ENCODE results near the gene COL18A1. TPM values are rescaled to one million over a fixed set of nuclear protein-coding genes. Genes with fewer than 3 reads are reported as not detected.

Gene COL18A1
- total and polyA plus RNA-seq, 7 experiments from 2014 or later, result 7.0 to 89.8 (median 15.4) TPM

DNA sequence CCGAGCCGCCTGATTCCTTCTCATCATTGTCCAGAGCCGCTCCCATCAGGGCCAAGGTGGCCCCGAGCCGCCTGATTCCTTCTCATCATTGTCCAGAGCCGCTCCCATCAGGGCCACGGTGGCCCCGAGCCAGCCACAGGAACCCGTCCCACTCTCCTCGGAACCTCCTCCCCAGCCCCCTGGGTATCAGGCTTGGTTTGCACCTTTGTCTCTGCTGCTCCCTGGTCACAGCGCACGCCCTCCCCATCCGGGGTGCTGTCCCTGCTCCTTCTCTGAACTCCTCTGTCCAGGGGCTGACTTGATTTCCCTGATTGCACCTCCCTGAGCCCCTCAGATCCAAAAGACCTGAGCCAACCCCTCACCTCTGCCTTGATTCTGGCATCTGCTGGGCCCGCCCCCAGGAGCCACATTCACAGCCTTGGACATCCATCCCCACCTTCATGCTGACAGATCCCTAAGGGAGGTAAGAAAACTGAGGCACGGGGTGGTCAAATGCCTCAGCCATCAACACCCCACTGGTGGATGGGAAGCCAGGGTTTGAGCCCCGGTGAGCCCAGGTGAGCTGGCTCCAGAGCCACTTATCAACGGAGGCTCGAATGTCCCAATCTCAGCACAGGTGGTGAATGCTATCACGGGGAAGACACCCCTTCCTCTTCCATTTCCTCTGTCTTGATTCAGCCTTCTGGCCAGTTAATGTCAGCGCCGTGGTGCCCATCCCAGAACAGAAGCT lies 25.6 kb upstream of the COL18A1 start:
- intact Hi-C loops (cut with micrococcal nuclease), result no loop called here
- H3K4me3 ChIP-seq (ENCODE audit: low read length), result no peak overlapping the region
- DNase-seq (no peak), ATAC-seq (no peak)
- no peak overlapping the region for H3K4me3 Mint-ChIP-seq
- peaks cover 0 to 3% (median 0%) of the 10 kb centered on the region in 7 donors for H3K4me1 Mint-ChIP-seq
- no peak overlapping the region for H3K27ac ChIP-seq (ENCODE audit: low read depth, low read length)
- H3K4me1 ChIP-seq (ENCODE audit: control insufficient read depth in 2 of 2, insufficient read depth in 2 of 2, low read length in 2 of 2), result no peaks in the 10 kb centered on the region
- no peaks in the 10 kb centered on the region for H3K9me3 ChIP-seq (ENCODE audit: control insufficient read depth in 2 of 3, low read length in 3 of 3)
- no peaks in the 10 kb centered on the region for H3K36me3 Mint-ChIP-seq
- H3K9me3 Mint-ChIP-seq, result peaks cover 0 to 10% (median 5%) of the 10 kb centered on the region in 11 donors
- ChIA-PET CTCF (no interaction called here), POLR2A (no interaction called here)
- no peaks in the 10 kb centered on the region for H3K27me3 ChIP-seq (ENCODE audit: control insufficient read depth in 2 of 2, insufficient read depth in 2 of 2, low read length in 2 of 2)
- H3K27me3 Mint-ChIP-seq, result peaks cover 7 to 30% (median 13%) of the 10 kb centered on the region in 5 donors
- no peaks in the 10 kb centered on the region for H3K36me3 ChIP-seq (ENCODE audit: control insufficient read depth in 2 of 3, insufficient read depth in 3 of 3, low read length in 3 of 3)
- H3K27ac Mint-ChIP-seq, result no peak overlapping the region

- Mint-ChIP-seq H3K27me3 (peaks cover 7 to 26% (median 13%) of the 10 kb centered on the region in 5 donors), H3K4me3 (no peak overlapping the region), H3K27ac (peak overlapping the region in 1 of 9 donors; percentile 43), H3K36me3 (no peaks in the 10 kb centered on the region), H3K4me1 (peaks cover 0 to 3% (median 0%) of the 10 kb centered on the region in 7 donors), H3K9me3 (peaks cover 0 to 10% (median 5%) of the 10 kb centered on the region in 11 donors)
- no peaks in the 10 kb centered on the region for H3K27me3 ChIP-seq (ENCODE audit: control insufficient read depth in 2 of 2, insufficient read depth in 2 of 2, low read length in 2 of 2)
- no peak overlapping the region for H3K4me3 ChIP-seq (ENCODE audit: low read length)
- DNase-seq (no peak), ATAC-seq (no peak)
- ChIA-PET POLR2A (no interaction called here), CTCF (no interaction called here)
- intact Hi-C loops (cut with micrococcal nuclease), result no loop called here
- H3K36me3 ChIP-seq (ENCODE audit: control insufficient read depth in 2 of 3, insufficient read depth in 3 of 3, low read length in 3 of 3), result no peaks in the 10 kb centered on the region
- no peaks in the 10 kb centered on the region for H3K9me3 ChIP-seq (ENCODE audit: control insufficient read depth in 2 of 3, low read length in 3 of 3)
- H3K27ac ChIP-seq (ENCODE audit: low read depth, low read length), result no peak overlapping the region
- no peaks in the 10 kb centered on the region for H3K4me1 ChIP-seq (ENCODE audit: control insufficient read depth in 2 of 2, insufficient read depth in 2 of 2, low read length in 2 of 2)
Observed at GRCh38 chr21:45379901-45380330, 25.0 kb upstream of the COL18A1 start.

DNA sequence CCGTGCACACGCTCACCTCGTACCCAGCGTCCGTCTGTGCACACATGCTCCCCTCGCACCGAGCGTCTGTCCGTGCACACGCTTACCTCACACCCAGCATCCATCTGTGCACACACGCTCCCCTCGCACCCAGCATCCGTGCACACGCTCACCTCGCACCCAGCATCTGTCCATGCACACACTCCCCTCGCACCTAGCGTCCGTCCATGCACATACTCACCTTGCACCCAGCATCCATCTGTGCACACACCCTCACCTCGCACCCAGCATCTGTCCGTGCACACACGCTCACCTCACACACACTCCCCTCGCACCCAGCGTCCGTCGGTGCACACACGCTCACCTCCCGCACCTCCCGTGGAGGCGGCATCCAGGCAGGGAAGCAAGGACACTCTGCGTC lies 24.4 kb upstream of the COL18A1 start:
- intact Hi-C loops (cut with micrococcal nuclease), result no loop called here
- CTCF ChIA-PET, result no interaction called here
- Mint-ChIP-seq H3K27me3 (peaks cover 7 to 29% (median 13%) of the 10 kb centered on the region in 5 donors), H3K27ac (peak overlapping the region in 1 of 9 donors; percentile 7), H3K4me1 (peaks cover 0 to 4% (median 0%) of the 10 kb centered on the region in 7 donors), H3K9me3 (peaks cover 0 to 10% (median 5%) of the 10 kb centered on the region in 11 donors), H3K36me3 (no peaks in the 10 kb centered on the region), H3K4me3 (no peak overlapping the region)
- Histone ChIP-seq H3K9me3 (ENCODE audit: control insufficient read depth in 2 of 3, low read length in 3 of 3) (no peaks in the 10 kb centered on the region), H3K4me1 (ENCODE audit: control insufficient read depth in 2 of 2, insufficient read depth in 2 of 2, low read length in 2 of 2) (no peaks in the 10 kb centered on the region), H3K36me3 (ENCODE audit: control insufficient read depth in 2 of 3, insufficient read depth in 3 of 3, low read length in 3 of 3) (no peaks in the 10 kb centered on the region), H3K4me3 (ENCODE audit: low read length) (no peak overlapping the region), H3K27me3 (ENCODE audit: control insufficient read depth in 2 of 2, insufficient read depth in 2 of 2, low read length in 2 of 2) (no peaks in the 10 kb centered on the region), H3K27ac (ENCODE audit: low read depth, low read length) (no peak overlapping the region)
- DNase-seq (no peak), ATAC-seq (no peak)
- POLR2A ChIA-PET, result no interaction called here

GRCh38 chr21:45381036-45381787 lies 23.8 kb upstream of the COL18A1 start:
- peaks cover 7 to 29% (median 13%) of the 10 kb centered on the region in 5 donors for H3K27me3 Mint-ChIP-seq
- H3K4me3 Mint-ChIP-seq, result no peak overlapping the region
- intact Hi-C loops (cut with micrococcal nuclease), result no loop called here
- Histone ChIP-seq H3K27ac (ENCODE audit: low read depth, low read length) (no peak overlapping the region), H3K4me1 (ENCODE audit: control insufficient read depth in 2 of 2, insufficient read depth in 2 of 2, low read length in 2 of 2) (no peaks in the 10 kb centered on the region), H3K4me3 (ENCODE audit: low read length) (no peak overlapping the region), H3K36me3 (ENCODE audit: control insufficient read depth in 2 of 3, insufficient read depth in 3 of 3, low read length in 3 of 3) (no peaks in the 10 kb centered on the region), H3K27me3 (ENCODE audit: control insufficient read depth in 2 of 2, insufficient read depth in 2 of 2, low read length in 2 of 2) (no peaks in the 10 kb centered on the region), H3K9me3 (ENCODE audit: control insufficient read depth in 2 of 3, low read length in 3 of 3) (no peaks in the 10 kb centered on the region)
- DNase-seq, result no peak
- peaks cover 0 to 2% (median 0%) of the 10 kb centered on the region in 7 donors for H3K4me1 Mint-ChIP-seq
- ChIA-PET CTCF (no interaction called here), POLR2A (no interaction called here)
- no peak for ATAC-seq
- H3K9me3 Mint-ChIP-seq, result peaks cover 0 to 10% (median 5%) of the 10 kb centered on the region in 11 donors
- H3K36me3 Mint-ChIP-seq, result no peaks in the 10 kb centered on the region
- no peak overlapping the region for H3K27ac Mint-ChIP-seq

GRCh38 chr21:45381865-45382696 lies 22.9 kb upstream of the COL18A1 start:
- H3K4me1 ChIP-seq (ENCODE audit: control insufficient read depth in 2 of 2, insufficient read depth in 2 of 2, low read length in 2 of 2), result no peaks in the 10 kb centered on the region
- Mint-ChIP-seq H3K27ac (no peak overlapping the region), H3K4me3 (no peak overlapping the region), H3K27me3 (peaks cover 5 to 27% (median 14%) of the 10 kb centered on the region in 5 donors), H3K4me1 (peaks cover 0 to 2% (median 0%) of the 10 kb centered on the region in 7 donors), H3K36me3 (no peaks in the 10 kb centered on the region), H3K9me3 (peaks cover 0 to 8% (median 4%) of the 10 kb centered on the region in 11 donors)
- DNase-seq (no peak), ATAC-seq (no peak)
- H3K9me3 ChIP-seq (ENCODE audit: control insufficient read depth in 2 of 3, low read length in 3 of 3), result no peaks in the 10 kb centered on the region
- H3K36me3 ChIP-seq (ENCODE audit: control insufficient read depth in 2 of 3, insufficient read depth in 3 of 3, low read length in 3 of 3), result no peaks in the 10 kb centered on the region
- no peak overlapping the region for H3K4me3 ChIP-seq (ENCODE audit: low read length)
- no peaks in the 10 kb centered on the region for H3K27me3 ChIP-seq (ENCODE audit: control insufficient read depth in 2 of 2, insufficient read depth in 2 of 2, low read length in 2 of 2)
- H3K27ac ChIP-seq (ENCODE audit: low read depth, low read length), result no peak overlapping the region
- POLR2A ChIA-PET, result no interaction called here
- intact Hi-C loops (cut with micrococcal nuclease), result no loop called here
- CTCF ChIA-PET, result no interaction called here

DNA sequence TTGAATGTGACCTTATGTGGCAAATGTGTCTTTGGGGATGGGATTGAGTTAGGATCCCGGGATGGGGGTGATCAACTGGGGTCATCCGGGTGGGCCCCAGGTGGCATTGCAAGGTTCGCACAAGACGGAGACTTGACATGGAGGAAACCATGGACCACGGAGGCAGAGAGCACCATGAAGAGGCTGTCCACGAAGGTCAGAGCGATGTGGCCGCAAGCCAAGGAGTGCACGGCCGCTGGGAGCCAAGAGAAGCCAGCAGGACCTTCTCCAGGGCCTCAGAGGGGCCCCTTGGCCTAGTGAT lies 22.3 kb upstream of the COL18A1 start:
- H3K9me3 ChIP-seq (ENCODE audit: control insufficient read depth in 2 of 3, low read length in 3 of 3), result no peaks in the 10 kb centered on the region
- H3K9me3 Mint-ChIP-seq, result peaks cover 0 to 2% (median 0%) of the 10 kb centered on the region in 11 donors
- no peak overlapping the region for H3K4me3 ChIP-seq (ENCODE audit: low read length)
- DNase-seq (no peak), ATAC-seq (no peak)
- ChIA-PET POLR2A (no interaction called here), CTCF (no interaction called here)
- no peaks in the 10 kb centered on the region for H3K36me3 Mint-ChIP-seq
- no peak overlapping the region for H3K4me3 Mint-ChIP-seq
- no peaks in the 10 kb centered on the region for H3K27me3 ChIP-seq (ENCODE audit: control insufficient read depth in 2 of 2, insufficient read depth in 2 of 2, low read length in 2 of 2)
- H3K36me3 ChIP-seq (ENCODE audit: control insufficient read depth in 2 of 3, insufficient read depth in 3 of 3, low read length in 3 of 3), result no peaks in the 10 kb centered on the region
- no peak overlapping the region for H3K27ac ChIP-seq (ENCODE audit: low read depth, low read length)
- H3K4me1 Mint-ChIP-seq, result peaks cover 0 to 2% (median 0%) of the 10 kb centered on the region in 7 donors
- H3K4me1 ChIP-seq (ENCODE audit: control insufficient read depth in 2 of 2, insufficient read depth in 2 of 2, low read length in 2 of 2), result no peaks in the 10 kb centered on the region
- intact Hi-C loops (cut with micrococcal nuclease), result no loop called here
- no peak overlapping the region for H3K27ac Mint-ChIP-seq
- peaks cover 0 to 22% (median 10%) of the 10 kb centered on the region in 5 donors for H3K27me3 Mint-ChIP-seq
